Mammary epithelial cell (primary cell): ENCODE measurements around the gene AGK.

Experiments
- EZH2 ChIP-seq: IDR thresholded peaks from 2 replicates; pipeline ENCODE4 v1.6.1; 2012; ENCODE audit warnings: low read length, inconsistent platforms, borderline replicate concordance
- TF ChIP-seq, protein P1 (sequence below), 2 donors: IDR thresholded peaks in 1 of 2; conservative IDR thresholded peaks in 1 of 2; 2 replicates each; pipeline ENCODE4 v1.5.1; 2011 to 2012; ENCODE audit warnings: inconsistent platforms in 2 of 2, low read length in 2 of 2, mild to moderate bottlenecking in 2 of 2, control low read depth in 1 of 2, low read depth in 1 of 2; ENCODE audit not compliant: insufficient read depth in 1 of 2; ENCODE audit errors: extremely low read depth in 1 of 2

DNA sequence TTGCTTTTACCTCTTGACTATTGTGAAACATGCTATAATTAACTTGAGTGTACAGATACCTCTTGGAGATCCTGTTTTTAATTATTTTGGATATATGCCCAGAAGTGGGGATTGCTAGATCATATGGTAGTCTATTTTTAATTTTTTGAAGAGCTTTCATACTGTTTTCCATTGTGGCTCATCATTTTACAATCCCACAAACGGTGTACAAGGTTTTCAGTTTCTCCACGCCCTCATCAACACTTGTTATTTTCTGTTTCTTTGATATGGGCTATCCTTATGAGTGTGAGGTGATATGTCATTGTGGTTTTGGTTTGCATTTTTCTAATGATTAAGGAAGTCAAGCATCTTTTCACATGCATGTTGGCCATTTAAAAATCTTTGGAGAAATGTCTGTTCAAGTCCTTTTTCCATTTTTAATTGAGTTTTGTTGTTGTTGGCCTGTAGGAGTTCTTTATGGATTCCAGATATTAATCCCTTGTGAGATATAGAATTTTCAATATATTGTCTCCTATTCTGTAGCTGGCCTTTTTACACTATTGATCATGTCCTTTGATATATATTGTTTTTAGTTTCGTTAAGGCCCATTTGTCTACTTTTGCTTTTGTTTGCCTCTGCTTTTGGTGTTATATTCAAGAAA lies 7.5 kb downstream of the AGK start:
- TF ChIP-seq, protein P1, sequence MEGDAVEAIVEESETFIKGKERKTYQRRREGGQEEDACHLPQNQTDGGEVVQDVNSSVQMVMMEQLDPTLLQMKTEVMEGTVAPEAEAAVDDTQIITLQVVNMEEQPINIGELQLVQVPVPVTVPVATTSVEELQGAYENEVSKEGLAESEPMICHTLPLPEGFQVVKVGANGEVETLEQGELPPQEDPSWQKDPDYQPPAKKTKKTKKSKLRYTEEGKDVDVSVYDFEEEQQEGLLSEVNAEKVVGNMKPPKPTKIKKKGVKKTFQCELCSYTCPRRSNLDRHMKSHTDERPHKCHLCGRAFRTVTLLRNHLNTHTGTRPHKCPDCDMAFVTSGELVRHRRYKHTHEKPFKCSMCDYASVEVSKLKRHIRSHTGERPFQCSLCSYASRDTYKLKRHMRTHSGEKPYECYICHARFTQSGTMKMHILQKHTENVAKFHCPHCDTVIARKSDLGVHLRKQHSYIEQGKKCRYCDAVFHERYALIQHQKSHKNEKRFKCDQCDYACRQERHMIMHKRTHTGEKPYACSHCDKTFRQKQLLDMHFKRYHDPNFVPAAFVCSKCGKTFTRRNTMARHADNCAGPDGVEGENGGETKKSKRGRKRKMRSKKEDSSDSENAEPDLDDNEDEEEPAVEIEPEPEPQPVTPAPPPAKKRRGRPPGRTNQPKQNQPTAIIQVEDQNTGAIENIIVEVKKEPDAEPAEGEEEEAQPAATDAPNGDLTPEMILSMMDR (conservative IDR thresholded peaks at IDR 0.05 in 1 of 2, IDR thresholded peaks at IDR 0.05 in 1 of 2; ENCODE audit: extremely low read depth in 1 of 2, insufficient read depth in 1 of 2, low read depth in 1 of 2, low read length in 2 of 2): no peak
- TF ChIP-seq EZH2: no peak
